GM19193 (cell line): Measurements from ENCODE around the gene FDX2.
A peak's percentile ranks its signal among the peaks of the same experiment; 100 is the strongest.

Experiments
- POLR2A ChIP-seq: IDR thresholded peaks from 4 replicates; pipeline ENCODE4 v1.6.1; 2011; ENCODE audit not compliant: insufficient read depth, insufficient read length; ENCODE audit errors: extremely low read depth

The FDX2 gene

GRCh38 chr19:10284960-10285278 lies 30.9 kb downstream of the FDX2 start:
- TF ChIP-seq POLR2A = no peak

- no peak for TF ChIP-seq POLR2A
Measured at GRCh38 chr19:10284065-10284959, 31.5 kb downstream of the FDX2 start.

- TF ChIP-seq POLR2A = no peak
Measured at GRCh38 chr19:10283301-10284064, 32.3 kb downstream of the FDX2 start.

GRCh38 chr19:10279737-10280442 lies 35.9 kb downstream of the FDX2 start:
- TF ChIP-seq POLR2A = no peak

- no peak for TF ChIP-seq POLR2A
Measured at GRCh38 chr19:10278935-10279334, 36.9 kb downstream of the FDX2 start.

GRCh38 chr19:10277795-10278589 lies 37.8 kb downstream of the FDX2 start:
- TF ChIP-seq POLR2A = no peak

- no peak for TF ChIP-seq POLR2A
Measured at GRCh38 chr19:10274589-10274988, 41.2 kb downstream of the FDX2 start.

GRCh38 chr19:10271543-10272086 lies 44.2 kb downstream of the FDX2 start:
- no peak for TF ChIP-seq POLR2A

GRCh38 chr19:10270616-10271394 lies 45.0 kb downstream of the FDX2 start, which contains the start of gene ICAM1:
TSS of gene ICAM1 (plus strand) at chr19:10271120. CDS start at chr19:10271160, 40 bp downstream.
- peak; percentile 99 for TF ChIP-seq POLR2A

- no peak for TF ChIP-seq POLR2A
Measured at GRCh38 chr19:10270180-10270615, 45.6 kb downstream of the FDX2 start.

GRCh38 chr19:10269333-10270179 lies 46.3 kb downstream of the FDX2 start:
- TF ChIP-seq POLR2A = no peak

GRCh38 chr19:10268071-10268470 lies 47.7 kb downstream of the FDX2 start:
- no peak for TF ChIP-seq POLR2A

- TF ChIP-seq POLR2A = no peak
Measured at GRCh38 chr19:10266706-10267105, 49.1 kb downstream of the FDX2 start.

- TF ChIP-seq POLR2A = no peak
Measured at GRCh38 chr19:10262771-10263170, 53.0 kb downstream of the FDX2 start.
